Body of pancreas (tissue), 4 donors: Measurements from ENCODE around the gene CD247. TPM values are rescaled to one million over a fixed set of nuclear protein-coding genes. Genes with fewer than 3 reads are reported as not detected.

Source experiments
- ATAC-seq: fragments of 150-250 bp; one replicate; pipeline ENCODE4 v1.9.1; 2016
- DNase-seq, 4 donors: peaks; one replicate each; pipeline ENCODE4 v3.0.0-alpha.2; 2019
- H3K27ac ChIP-seq, 4 donors: fragments of 200-600 bp; sonication (generic); 1 replicate in 3 of 4; 2 replicates in 1 of 4; pipeline versions ENCODE4 v1.5.1 to v1.6.1; 2016 to 2019; ENCODE audit warnings: mild to moderate bottlenecking in 1 of 4, mixed read lengths in 1 of 4, moderate library complexity in 1 of 4
- H3K27me3 ChIP-seq, 2 donors: fragments of 200-600 bp; sonication (generic); one replicate each; pipeline ENCODE4 v1.6.0; 2016; ENCODE audit warnings: mild to moderate bottlenecking in 1 of 2
- H3K36me3 ChIP-seq, 2 donors: fragments of 200-600 bp; sonication (generic); replicated peaks in 1 of 2; 2 replicates each; pipeline ENCODE4 v1.5.1; 2016; ENCODE audit warnings: low read depth in 2 of 2; ENCODE audit not compliant: insufficient read depth in 1 of 2
- H3K4me1 ChIP-seq: fragments of 200-600 bp; sonication (generic); one replicate; pipeline ENCODE4 v1.6.0; 2016
- H3K4me3 ChIP-seq, 2 donors: fragments of 200-600 bp; sonication (generic); 1 replicate in 1 of 2; 2 replicates in 1 of 2; pipeline ENCODE4 v1.5.1; 2016 to 2019
- H3K9me3 ChIP-seq, 3 donors: fragments of 200-600 bp; sonication (generic); 1 replicate in 2 of 3; 2 replicates in 1 of 3; pipeline ENCODE4 v1.5.1; 2016
- CTCF ChIP-seq, 7 experiments: fragments of 450-650 bp in 4 of 7; fragments of 200-600 bp in 3 of 7; sonication (generic) in 3 of 7; IDR thresholded peaks; one replicate each; pipeline ENCODE4 v1.5.1; 2016 to 2019; ENCODE audit warnings: antibody characterized with exemption in 7 of 7
- POLR2A ChIP-seq, 3 donors: fragments of 450-650 bp; IDR thresholded peaks; one replicate each; pipeline ENCODE4 v1.6.1; 2016; ENCODE audit warnings: antibody characterized with exemption in 3 of 3, mild to moderate bottlenecking in 2 of 3
- WGBS, 2 donors: methylation state at CpG; one replicate each; pipeline ENCODE4 v1.1.5; 2017; 5-methylcytosine and 5-hydroxymethylcytosine counted together
- intact Hi-C: fragments of 100-400 bp; cut with DNase I; formaldehyde crosslinking; loops from one replicate; pipeline ENCODE4 v1.15.1; 2023
- total RNA-seq, 2 donors: library from RNA; depleted of rRNA; stranded (reverse); fragments of >200 nt; gene quantifications; one replicate each; pipeline ENCODE4 v1.1.0, GENCODE V29; 2016

CD247 gene
- total RNA-seq, 2 donors from 2014 or later = 2.3 to 3.3 TPM

DNA sequence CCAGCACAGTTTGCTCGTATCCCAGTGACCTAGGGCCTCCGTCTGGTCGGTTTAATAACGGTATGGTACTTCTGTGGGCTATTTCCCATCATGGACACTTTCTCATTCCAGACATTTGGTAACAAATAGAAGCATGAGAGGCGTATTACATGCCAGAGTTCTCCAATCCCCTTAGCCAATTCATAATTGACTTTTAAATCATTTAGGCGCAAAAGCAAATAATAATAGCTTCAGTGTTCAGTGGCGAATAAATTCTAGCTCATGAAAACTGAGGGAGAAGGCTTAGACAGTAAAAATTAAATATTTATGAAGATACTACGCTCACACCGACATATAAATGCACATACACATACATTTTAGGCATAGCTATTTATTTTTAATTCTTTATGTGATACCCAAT is 50.6 kb downstream of the CD247 start:
- DNase-seq (no peak), ATAC-seq (no peak)
- WGBS, 2 donors = 70 to 76% methylated on average over 9 of the region's 9 CpGs
- H3K4me3 ChIP-seq = no peak overlapping the region
- no peak overlapping the region for H3K27ac ChIP-seq
- TF ChIP-seq CTCF (IDR thresholded peaks at IDR 0.05) = no peak
- TF ChIP-seq POLR2A (IDR thresholded peaks at IDR 0.05) = no peak
- H3K9me3 ChIP-seq = no peaks in the 10 kb centered on the region
- no peaks in the 10 kb centered on the region for H3K4me1 ChIP-seq
- H3K27me3 ChIP-seq = no peaks in the 10 kb centered on the region
- intact Hi-C loops = no loop called here
- H3K36me3 ChIP-seq = no peaks in the 10 kb centered on the region

GRCh38 chr1:167467126-167467710 is 51.1 kb downstream of the CD247 start:
- TF ChIP-seq POLR2A (IDR thresholded peaks at IDR 0.05) (no peak), CTCF (IDR thresholded peaks at IDR 0.05) (no peak)
- H3K27ac ChIP-seq = no peak overlapping the region
- WGBS, 2 donors = 75% methylated on average over 15 of the region's 15 CpGs
- DNase-seq (no peak), ATAC-seq (no peak)
- no peaks in the 10 kb centered on the region for H3K36me3 ChIP-seq
- no peaks in the 10 kb centered on the region for H3K9me3 ChIP-seq
- intact Hi-C loops = no loop called here
- no peaks in the 10 kb centered on the region for H3K4me1 ChIP-seq
- no peak overlapping the region for H3K4me3 ChIP-seq
- no peaks in the 10 kb centered on the region for H3K27me3 ChIP-seq

- H3K27ac ChIP-seq = no peak overlapping the region
- no peak overlapping the region for H3K4me3 ChIP-seq
- 59 to 64% methylated on average over 1 of the region's 1 CpG for WGBS, 2 donors
- intact Hi-C loops = no loop called here
- H3K36me3 ChIP-seq = no peaks in the 10 kb centered on the region
- no peaks in the 10 kb centered on the region for H3K27me3 ChIP-seq
- no peaks in the 10 kb centered on the region for H3K4me1 ChIP-seq
- DNase-seq (no peak), ATAC-seq (no peak)
- no peak for TF ChIP-seq CTCF (IDR thresholded peaks at IDR 0.05)
- no peak for TF ChIP-seq POLR2A (IDR thresholded peaks at IDR 0.05)
- no peaks in the 10 kb centered on the region for H3K9me3 ChIP-seq
These were observed 52.6 kb downstream of the CD247 start for GRCh38 chr1:167465743-167466142.

GRCh38 chr1:167465018-167465417 is 53.3 kb downstream of the CD247 start:
- no peak for DNase-seq
- Histone ChIP-seq H3K4me3 (no peak overlapping the region), H3K4me1 (no peaks in the 10 kb centered on the region), H3K27ac (no peak overlapping the region), H3K36me3 (no peaks in the 10 kb centered on the region), H3K9me3 (no peaks in the 10 kb centered on the region), H3K27me3 (no peaks in the 10 kb centered on the region)
- intact Hi-C loops = no loop called here
- WGBS, 2 donors = 94 to 96% methylated on average over 2 of the region's 2 CpGs
- TF ChIP-seq POLR2A (IDR thresholded peaks at IDR 0.05) (no peak), CTCF (IDR thresholded peaks at IDR 0.05) (no peak)
- no peak for ATAC-seq

DNA sequence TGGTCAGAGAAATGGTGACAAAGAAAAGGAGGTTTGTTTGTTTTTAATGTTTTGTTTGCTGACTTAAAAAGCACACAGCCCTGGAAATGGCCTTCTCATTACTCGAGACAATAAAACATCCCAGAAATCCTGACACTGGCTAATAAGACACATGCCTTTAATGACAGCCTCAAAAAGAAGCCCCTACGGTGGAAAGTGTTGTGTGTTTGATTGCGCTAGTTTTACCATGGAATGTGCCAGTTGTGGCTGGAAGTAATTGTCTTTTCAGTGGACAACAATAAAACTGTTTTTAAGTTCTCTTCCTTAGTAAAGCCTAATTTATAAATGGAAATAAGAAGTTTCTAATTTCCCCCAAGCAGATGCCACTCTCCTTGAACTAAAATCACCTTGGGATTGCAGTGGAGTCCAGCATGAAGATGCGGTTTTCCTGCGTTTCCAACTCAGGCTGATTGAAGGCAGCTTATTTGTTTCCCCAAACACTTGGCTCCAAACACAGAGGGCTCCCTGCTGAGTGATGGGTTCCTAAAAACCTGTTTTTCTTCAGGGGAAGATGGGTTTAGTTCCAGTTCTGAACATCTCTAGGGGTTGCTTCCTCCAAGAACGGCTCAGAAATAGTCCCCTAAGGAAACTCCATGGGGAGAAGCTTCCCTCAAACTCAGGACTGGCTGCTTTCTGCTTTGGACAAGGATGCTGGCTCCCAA is 54.3 kb downstream of the CD247 start:
- TF ChIP-seq POLR2A (IDR thresholded peaks at IDR 0.05) (no peak), CTCF (IDR thresholded peaks at IDR 0.05) (no peak)
- no peaks in the 10 kb centered on the region for H3K27me3 ChIP-seq

More for the DNA sequence above, 54.3 kb downstream of the CD247 start:
- H3K27ac ChIP-seq = no peak overlapping the region
- no peak overlapping the region for H3K4me3 ChIP-seq
- intact Hi-C loops = no loop called here
- H3K36me3 ChIP-seq = no peaks in the 10 kb centered on the region
- no peak for DNase-seq
- no peak for ATAC-seq
- no peaks in the 10 kb centered on the region for H3K4me1 ChIP-seq
- WGBS, 2 donors = 65 to 74% methylated on average over 6 of the region's 6 CpGs
- H3K9me3 ChIP-seq = no peaks in the 10 kb centered on the region
